Measurements from ENCODE around the gene TET1.

GRCh38 chr10:68562661-68563570 is 2.8 kb downstream of the TET1 start:
- TF ChIP-seq POLR2A (IDR thresholded peaks at IDR 0.05; ENCODE audit: borderline replicate concordance, extremely low read depth, insufficient read depth, insufficient read length) (no peak), SP1 (IDR thresholded peaks at IDR 0.05; ENCODE audit: low read depth) (no peak), CTCF (IDR thresholded peaks at IDR 0.05 in 2 of 3, conservative IDR thresholded peaks at IDR 0.05 in 1 of 3; ENCODE audit: borderline replicate concordance in 1 of 3, insufficient read depth in 1 of 3, low read depth in 2 of 3, low read length in 2 of 3) (no peak), EZH2phosphoT487 (IDR thresholded peaks at IDR 0.05; ENCODE audit: borderline replicate concordance) (no peak), POLR2AphosphoS5 (IDR thresholded peaks at IDR 0.05; ENCODE audit: low read depth, low read length) (no peak), RAD21 (IDR thresholded peaks at IDR 0.05; ENCODE audit: low read depth) (no peak), YY1 (IDR thresholded peaks at IDR 0.05; ENCODE audit: extremely low read depth, insufficient replicate concordance, low read depth, low read length) (no peak), MAX (IDR thresholded peaks at IDR 0.05) (no peak), SIN3A (IDR thresholded peaks at IDR 0.05; ENCODE audit: low read depth) (no peak), EZH2 (IDR thresholded peaks at IDR 0.05) (no peak)

Data from HCT116 (cell line).